Stimulated activated CD8-positive, alpha-beta memory T cell treated with anti-CD3 and anti-CD28 coated beads, Interleukin-4, amount 100 ng/mL, for 4 hours (primary cell): Measurements from ENCODE around the gene ZNF546.
"Not testable (repeated sequence)": the region's sequence is repeated elsewhere in the genome, so short reads cannot be mapped to it uniquely, and the experiment has no call there.

ENCODE experiments used
- DNase-seq, 2 donors: peaks; one replicate each; pipeline ENCODE4 v3.0.0-alpha.2; 2020; ENCODE audit warnings: low read depth in 2 of 2, low spot score in 1 of 2

Gene ZNF546

DNA sequence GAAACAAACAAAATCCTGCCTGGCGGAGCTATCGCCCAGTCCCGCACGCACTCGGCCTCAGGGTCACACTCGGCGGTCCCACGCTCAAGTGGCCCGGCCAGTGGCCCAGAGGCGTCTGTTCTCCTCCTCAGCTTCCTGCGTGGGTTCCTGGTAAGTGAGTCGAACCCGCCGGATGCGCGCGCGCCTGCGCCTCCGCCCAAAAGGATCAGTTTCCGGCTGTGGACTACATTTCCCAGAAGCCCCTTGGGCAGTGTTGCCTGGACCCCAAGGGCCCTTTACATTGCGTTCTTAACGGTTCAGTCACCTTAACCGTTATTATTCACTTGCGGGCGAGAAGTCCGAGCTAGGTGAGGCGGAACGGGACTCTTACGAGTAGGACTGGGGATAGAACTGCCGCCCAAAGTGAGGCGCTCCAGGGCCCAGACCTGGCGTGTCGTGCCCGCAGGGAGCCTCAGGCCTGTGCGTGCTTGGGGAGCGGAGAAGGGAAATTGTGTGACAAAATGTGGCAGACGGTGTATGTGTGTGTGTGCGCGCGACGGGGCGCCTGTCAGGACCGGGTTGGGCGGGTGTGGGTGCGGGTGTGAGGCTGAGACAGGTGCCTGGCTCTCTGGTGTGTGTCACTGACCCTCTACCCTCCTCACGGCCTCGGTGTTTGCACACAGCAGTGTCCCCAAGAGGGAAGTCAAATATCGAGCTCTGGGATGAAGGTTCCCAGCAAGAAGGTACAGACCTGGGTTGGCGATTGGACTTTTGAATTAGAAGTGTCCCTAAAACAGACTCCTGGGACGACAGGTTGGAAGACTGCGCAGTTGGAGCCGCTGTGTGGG is at the start of gene ZNF546:
Gene ZNF546 (plus strand): TSS at position 250 of the 827 bp plus-strand sequence. CDS start 1,267 bp downstream, outside the sequence.
- DNase-seq: peak; percentile 78 to 82

DNA sequence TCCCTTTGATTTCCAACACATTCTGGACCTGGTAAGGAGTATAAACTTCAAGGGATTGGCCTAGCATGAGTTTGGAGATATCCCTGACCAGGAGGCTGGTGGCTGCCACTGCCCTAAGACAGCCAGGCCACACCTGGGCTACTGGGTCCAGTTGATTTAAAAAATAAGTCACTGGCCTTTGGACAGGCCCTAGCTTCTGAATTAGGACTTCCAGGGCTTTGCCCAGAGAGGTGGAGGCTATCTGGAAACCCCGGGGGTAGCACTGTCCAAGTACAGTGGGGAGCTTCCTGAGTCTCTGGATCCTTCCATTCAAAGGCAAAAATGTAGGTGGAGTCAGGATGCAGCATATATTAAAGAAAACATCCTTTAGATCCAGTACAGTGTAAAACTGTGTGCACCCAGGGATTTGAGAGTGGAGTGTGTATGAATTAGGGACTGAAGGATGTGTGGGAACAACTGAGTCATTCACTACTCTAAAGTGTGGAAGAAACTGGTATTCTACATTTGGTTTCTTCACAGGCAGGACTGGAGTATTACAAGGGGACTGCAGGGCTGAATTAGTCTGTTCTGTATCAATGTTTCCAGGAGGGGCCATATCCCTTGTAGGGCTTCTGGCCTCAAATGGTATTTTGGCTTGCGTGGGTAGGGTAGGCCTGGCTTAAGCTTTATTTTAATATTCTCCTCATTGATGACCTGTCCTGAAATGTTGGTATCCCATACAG is 47.7 kb upstream of the ZNF546 start:
- DNase-seq: no peak

DNA sequence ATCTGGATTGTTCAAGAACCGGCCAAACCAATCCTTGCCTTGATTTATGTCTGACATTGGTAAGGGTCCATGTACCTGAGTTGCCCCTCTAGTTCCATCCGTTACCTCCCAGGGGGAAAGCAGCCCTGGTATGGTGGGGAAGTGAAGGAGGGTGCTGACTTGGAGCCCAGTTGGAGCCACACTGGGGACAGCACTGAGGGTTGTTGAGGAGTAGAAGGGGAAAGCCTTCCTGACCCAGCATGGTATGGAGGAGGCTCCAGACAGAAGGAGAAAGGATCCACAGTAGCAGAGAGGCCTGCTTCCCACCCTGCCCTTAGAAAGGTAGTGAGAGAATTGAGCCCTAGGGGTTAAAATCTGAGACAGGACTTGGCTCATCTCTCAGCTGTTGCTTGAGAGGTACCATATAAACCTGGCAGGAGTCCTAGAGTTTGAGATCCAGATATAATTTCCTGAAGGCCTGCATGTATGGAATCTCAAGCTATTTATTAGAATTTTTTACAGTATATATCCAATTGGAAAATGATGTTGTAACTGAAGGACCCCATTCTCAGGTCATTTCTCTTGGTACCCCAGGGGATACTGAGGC is 45.7 kb upstream of the ZNF546 start:
- DNase-seq: no peak

DNA sequence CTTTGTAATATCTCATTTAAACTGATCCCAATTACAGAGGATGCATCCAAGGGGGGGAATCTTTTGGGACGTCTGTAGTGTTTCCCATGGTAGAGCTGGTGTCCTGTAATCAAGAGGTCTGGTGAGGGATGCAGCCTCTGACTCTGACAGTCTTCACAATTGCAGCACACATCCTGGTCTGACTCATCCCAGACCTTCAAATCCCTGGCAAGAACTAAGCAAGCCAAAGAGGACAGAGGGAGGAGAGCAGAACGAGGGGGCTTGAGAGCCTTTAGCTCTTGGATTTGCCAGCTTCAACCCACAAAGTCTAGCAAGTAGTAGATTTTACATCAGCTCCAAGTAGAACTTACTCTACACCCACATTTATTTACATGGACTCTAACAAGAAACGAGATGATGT is 45.2 kb upstream of the ZNF546 start:
- no peak for DNase-seq

DNA sequence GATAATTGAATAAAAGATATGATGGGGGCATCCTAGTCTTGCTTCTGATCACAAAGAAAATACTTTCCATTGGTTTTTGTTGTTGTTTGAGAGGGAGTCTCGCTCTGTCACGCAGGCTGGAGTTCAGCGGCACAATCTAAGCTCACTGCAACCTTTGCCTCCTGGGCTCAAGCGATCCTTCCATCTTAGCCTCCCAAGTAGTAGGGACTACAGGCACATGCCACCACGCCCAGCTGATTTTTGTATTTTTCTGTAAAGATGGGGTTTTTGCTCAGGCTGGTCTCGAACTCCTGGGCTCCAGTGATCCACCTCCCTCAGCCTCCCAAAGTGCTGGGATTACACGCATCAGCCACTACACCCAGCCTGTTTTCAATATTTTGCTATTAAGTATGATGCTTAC is 42.9 kb upstream of the ZNF546 start:
- DNase-seq: no peak

DNA sequence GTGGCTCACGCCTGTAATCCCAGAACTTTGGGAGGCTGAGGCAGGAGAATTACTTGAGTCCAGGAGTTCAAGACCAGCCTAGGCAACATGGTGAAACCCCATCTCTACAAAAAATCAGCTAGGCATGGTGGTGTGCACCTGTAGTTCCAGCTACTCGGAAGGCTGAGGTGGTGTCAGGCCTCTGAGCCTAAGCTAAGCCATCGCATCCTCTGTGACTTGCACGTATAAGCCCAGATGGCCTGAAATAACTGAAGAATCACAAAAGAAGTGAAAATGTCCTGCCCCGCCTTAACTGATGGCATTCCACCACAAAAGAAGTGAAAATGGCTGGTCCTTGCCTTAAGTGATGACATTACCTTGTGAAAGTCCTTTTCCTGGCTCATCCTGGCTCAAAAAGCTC is 39.0 kb upstream of the ZNF546 start:
- not testable (repeated sequence) for DNase-seq

DNA sequence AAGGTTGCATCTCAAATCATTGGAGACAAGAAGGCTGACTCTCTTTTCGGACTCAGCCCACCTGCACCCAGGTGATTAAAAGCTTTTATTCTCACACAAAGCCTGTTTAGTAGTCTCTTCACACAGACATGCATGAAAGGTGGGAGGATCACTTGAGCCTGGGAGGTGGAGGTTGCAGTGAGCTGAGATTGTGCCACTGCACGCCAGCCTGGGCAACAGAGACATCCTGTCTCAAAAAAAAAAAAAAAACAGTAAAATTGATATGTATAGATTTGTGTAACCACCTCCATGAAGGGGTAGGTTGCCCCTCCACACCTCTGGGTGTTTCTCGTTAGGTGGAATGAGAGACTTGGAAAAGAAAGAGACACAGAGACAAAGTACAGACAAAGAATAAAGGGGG is 37.9 kb upstream of the ZNF546 start:
- not testable (repeated sequence) for DNase-seq

DNA sequence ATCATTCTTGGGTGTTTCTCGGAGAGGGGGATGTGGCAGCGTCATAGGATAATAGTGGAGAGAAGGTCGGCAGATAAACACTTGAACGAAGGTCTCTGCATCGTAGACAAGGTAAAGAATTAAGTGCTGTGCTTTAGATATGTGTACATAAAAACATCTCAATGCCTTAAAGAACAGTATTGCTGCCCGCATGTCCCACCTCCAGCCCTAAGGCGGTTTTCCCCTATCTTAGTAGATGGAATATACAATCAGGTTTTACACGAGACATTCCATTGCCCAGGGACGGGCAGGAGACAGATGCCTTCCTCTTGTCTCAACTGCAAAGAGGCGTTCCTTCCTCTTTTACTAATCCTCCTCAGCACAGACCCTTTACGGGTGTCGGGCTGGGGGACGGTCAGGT is 37.5 kb upstream of the ZNF546 start:
- not testable (repeated sequence) for DNase-seq

DNA sequence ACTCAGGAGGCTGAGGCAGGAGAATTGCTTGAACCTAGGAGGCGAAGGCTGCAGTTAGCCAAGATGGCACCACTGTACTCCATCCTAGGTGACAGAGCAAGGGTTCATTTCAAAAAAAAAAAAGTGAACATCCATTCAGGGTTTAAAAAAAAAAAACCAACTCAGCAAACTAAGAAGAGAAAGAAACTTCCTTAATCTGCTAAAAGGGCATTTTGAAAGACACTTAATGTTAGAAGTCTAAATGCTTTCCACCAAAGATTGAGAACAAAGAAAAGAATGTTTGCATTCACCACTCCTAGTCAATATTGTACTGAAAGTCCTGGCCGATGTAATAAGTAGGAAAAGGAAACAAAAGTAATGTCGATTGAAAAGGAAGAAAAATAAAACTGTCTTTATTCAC is 33.0 kb upstream of the ZNF546 start:
- DNase-seq: no peak

DNA sequence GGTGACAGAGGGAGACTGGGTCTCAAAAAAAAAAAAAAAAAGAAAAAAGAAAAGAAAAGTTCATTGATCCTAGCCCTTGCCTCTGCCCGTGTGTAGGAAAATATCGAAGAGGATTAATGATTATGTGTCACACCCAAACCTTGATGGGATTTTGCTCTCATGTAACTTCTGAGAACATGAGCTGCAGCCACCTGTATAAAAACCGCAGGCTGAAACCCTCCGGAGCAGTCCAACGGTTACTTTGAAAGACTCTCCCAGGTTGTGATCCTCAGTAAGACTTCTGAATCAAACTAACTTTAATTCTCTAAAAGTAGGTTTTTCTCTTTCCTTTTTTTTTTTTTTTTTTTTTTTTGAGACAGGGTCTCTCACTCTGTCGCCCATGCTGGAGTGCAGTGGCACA is 30.2 kb upstream of the ZNF546 start:
- DNase-seq: no peak

DNA sequence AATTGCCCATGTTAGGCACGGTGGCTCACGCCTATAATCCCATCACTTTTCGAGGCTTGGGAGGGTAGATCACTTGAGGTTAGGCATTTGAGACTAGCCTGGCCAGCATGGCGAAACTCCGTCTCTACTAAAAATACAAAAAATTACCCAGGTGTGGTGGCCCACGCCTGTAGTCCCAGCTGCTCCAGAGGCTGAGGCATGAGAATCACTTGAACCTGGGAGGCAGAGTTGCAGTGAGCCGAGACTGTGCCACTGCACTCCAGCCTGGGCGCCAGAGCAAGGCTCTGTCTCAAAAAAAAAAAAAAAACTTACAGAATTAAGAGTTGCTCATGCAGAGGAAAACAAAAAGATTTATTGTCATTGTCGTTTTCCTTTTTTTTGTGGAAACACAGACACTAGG is 29.3 kb upstream of the ZNF546 start:
- DNase-seq: no peak

DNA sequence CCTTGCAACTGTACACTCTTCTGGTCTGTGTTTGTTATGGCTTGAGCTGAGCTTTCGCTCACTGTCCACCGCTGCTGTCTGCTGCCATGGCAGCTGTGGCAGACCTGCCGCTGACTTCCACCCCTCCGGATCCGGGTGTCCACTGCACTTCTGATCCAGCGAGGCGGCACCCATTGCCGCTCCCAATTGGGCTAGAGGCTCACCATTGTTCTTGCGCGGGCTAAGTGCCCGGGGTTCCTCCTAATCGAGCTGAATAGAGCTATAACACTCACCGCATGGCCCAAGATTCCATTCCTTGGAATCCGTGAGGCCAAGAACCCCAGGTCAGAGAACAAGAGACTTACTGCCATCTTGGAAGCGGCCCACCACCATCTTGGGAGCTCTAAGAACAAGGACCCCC is 28.1 kb upstream of the ZNF546 start:
- no peak for DNase-seq

DNA sequence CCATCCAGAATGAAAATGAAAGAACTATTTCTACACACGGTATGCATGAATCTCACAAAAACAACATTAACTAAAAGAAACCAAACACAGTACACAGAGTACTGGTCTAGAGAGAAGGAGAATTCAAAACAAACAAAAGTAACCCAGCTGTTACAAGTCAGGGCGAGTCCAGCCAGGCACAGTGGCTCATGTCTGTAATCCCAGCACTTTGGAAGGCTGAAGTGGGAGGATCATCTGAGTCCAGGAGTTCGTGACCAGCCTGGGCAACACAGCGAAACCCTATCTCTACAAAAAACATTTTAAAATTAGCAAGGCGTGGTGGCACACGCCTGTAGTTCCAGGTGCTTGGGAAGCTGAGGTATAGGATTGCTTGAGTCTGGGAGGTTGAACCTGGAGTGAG is 27.6 kb upstream of the ZNF546 start:
- no peak for DNase-seq

DNA sequence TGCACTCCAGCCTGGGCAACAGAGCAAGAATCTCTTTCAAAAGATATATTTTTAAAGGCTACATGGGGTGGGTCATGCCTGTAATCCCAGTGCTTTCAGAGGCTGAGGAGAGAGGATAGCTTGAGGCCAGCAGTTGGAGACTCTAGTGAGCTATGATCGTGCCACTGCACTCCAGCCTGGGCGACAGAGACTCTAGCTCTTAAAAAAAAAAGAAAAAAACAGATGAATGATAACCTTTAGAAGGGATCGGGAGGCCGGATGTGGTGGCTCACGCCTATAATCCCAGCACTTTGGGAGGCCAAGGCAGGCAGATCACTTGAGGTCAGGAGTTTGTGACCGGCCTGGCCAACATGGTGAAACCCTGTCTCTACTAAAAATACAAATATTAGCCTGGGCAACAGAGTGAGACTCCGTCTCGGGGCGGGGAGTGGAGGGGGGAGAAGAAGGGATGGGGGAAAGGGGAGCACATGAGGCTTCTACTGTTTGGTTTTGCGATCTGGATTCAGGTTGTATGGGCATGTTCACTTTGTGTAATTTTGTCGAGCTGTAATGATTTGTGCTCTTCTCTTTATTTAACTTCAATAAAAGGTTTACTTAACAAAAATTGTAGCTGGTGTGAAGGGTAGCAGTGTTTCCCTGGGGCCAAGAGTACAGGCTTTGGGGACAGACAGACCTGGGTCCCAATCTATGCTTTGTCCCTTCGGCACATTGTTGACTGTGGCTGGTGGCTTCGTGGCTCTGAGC is 27.0 kb upstream of the ZNF546 start:
- no peak for DNase-seq

DNA sequence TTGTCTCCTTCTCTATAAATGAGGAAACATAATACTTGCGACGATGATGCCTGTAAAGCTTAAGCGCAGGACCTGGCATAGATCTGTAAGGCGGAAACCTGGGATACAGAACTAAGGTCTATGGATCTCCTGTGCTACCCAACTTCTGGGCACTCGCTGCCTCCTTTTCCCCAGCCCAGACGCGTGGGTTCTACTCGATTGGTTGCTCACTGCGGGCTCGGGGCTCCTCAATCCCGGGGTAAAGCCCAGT is 26.5 kb upstream of the ZNF546 start:
- DNase-seq: no peak

DNA sequence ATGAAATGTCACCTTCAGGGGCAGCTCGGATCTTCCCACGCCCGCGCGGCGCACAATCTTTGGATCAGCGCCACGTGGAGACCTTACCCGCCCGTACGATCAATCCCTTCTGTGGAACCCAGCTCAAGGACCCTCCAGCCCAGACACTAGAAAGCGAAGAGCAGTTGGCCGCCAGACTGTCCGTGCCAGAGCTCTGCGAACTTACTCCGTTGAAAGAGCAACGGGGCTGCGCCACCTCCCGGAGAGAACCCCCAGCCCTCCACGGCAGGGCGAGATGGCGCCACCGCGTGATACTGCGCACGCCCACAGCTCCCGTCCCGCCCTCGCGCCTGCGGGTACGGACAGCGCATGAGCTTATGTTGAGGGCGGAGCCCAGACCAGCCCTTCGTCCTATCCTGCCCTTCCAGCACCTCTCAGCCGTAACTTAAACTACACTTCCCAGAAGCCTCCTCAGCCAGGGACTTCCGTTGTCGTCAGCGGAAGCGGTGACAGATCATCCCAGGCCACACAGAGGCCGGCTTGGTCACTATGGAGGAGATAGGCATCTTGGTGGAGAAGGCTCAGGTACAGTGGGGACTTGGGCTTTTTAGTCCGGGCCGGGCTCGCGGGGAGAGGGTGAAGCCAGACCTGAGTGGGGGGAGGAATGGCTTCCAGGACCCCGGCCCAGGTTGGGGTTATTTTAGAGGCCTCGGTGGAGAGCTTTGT is 26.0 kb upstream of the ZNF546 start, which contains the start of gene PSMC4:
Gene PSMC4 (plus strand): TSS at position 491 of the 705 bp plus-strand sequence. CDS start 38 bp downstream, at position 529.
- peak; percentile 97 to 98 for DNase-seq

DNA sequence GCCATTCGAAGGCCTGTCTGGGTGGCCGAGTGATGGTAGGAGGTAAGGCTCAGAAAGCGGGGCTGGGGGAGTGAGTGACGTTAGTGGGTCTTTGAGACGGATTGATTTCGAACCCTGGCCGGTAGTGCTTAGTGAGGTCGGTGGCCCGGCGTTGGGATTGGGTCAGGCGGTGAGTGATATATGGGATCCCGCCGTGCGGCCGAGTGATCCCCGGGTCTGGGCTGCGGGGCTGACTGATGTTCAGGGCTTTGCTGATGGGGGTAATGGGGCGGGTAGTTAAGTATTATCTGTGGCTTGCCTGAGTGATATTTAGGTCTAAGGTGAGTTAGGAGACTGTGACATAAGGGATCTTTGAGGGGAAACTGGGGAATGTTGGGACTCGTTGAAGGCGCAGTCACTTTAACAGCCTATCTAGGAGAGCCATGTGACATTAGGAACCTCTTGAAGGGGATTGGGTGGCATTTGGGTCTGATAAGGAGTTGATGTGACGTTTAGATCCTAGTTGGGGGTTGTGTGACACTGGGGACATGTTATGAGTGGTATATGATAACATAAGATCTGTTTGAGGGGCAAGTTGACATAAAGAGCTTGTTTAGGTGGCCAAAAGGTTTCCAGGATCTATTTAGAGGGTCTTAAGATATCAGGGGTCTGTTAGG is 25.4 kb upstream of the ZNF546 start:
- DNase-seq: no peak

DNA sequence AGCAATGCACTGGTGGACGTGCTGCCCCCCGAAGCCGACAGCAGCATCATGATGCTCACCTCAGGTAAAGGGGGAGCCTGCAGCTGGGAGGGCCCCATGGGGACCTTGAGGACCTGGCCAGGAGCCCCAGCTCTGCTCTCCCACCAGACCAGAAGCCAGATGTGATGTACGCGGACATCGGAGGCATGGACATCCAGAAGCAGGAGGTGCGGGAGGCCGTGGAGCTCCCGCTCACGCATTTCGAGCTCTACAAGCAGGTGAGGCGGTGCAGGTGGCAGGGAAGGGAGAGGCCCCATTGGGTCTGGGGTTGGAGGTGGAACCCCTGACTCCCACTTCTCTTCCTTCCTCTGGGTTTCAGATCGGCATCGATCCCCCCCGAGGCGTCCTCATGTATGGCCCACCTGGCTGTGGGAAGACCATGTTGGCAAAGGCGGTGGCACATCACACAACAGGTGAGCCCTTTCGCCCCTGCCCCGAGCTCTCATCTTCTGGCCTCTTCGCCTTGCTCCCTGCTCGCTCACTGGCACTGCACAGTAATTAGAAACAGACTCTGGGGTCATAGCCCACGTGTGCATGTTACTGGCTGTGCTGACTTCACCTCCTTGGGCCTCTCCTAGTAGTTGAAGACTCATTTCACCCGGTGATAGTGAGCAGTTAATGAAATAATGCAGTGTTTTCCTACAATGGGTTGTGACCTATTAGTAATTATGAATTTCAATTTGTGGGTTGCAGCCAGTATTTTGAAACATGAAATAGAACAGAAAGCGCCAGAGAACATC is 22.3 kb upstream of the ZNF546 start:
- DNase-seq: no peak

DNA sequence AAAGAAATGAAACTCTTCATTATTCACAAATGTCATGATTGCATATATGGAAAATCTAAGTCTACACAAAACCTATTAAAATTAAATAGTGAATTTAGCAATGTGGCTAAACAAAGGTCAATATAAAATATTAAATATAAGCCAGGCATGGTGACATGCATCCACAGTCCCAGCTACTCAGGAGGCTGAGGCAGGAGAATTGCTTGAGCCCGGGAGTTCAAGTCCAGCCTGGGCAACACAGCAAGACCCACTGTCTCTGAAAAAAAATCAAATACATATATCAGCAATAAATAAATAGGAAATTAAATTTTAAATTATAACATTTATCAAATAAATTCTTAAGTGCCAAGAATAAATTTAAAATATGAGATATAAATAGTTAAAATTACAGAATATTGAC is 14.0 kb upstream of the ZNF546 start:
- no peak for DNase-seq
